ENCODE measurements around the gene SEPTIN10.
A peak's percentile ranks its signal among the peaks of the same experiment; 100 is the strongest.
"Not testable (repeated sequence)": the region's sequence is repeated elsewhere in the genome, so short reads cannot be mapped to it uniquely, and the experiment has no call there.

Gene SEPTIN10

DNA sequence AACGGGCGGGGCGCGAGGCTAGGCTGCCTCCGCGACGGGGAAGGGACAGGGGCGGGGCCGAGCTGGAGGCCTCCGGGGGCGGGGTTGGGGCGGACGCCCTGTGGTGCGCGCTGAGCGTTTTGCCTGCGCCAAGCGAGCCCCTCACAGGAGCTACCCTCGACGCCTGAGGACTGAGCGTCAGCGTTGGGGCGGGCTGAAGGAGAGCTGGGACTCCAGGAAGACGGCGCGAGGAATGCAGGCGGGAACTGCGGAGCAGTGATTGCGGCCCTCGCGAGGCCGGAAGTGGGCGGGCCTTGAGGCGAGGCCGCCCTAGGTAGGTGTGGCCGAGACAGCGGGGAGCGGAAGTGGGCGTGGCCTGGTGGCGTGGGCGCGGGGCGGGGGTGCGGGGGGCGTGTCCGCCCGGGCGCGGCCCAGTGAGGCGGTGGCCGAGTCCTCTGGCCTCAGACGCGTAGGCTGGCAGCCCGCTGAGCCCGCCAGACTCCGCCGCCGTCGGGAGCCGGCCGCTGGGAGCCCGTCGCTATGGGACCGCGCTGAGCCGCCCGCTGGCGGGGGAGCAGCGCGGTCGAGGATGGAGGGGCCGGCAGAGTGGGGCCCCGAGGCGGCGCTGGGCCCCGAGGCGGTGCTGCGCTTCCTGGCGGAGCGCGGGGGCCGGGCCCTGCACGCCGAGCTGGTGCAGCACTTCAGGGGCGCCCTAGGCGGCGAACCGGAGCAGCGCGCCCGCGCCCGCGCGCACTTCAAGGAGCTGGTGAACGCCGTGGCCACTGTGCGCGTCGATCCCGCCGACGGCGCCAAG is at the start of gene SEPTIN10, which contains the start of gene SOWAHC:
Gene SEPTIN10, minus strand, starts transcription at position 45 of the 793 bp plus-strand sequence. CDS start 139 bp downstream, outside the sequence.
Gene SOWAHC, plus strand, starts transcription at position 443 of the 793 bp plus-strand sequence. Its CDS starts 126 bp downstream, at position 569.
- peak; percentile 56 to 97 (median 89) for DNase-seq

DNA sequence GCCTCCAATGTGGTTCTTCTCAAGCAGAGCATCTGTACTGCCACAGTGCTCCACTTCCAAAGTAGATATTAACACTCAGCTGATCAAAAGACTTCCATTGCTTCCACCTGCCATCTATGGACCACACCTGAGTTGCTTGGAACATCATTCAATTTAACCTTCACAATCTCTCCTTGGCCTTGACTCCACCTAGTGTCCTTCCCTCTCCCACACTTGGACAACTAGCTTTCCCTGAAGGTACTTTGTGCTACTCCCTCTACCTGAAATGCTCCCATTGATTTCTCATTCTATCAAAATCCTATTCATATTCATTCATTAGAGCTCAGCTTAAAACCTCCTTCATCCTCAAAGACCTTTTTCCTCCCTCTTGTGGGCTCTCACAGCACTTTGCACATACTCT is 49.1 kb upstream of the SEPTIN10 start:
- no peak for DNase-seq

DNA sequence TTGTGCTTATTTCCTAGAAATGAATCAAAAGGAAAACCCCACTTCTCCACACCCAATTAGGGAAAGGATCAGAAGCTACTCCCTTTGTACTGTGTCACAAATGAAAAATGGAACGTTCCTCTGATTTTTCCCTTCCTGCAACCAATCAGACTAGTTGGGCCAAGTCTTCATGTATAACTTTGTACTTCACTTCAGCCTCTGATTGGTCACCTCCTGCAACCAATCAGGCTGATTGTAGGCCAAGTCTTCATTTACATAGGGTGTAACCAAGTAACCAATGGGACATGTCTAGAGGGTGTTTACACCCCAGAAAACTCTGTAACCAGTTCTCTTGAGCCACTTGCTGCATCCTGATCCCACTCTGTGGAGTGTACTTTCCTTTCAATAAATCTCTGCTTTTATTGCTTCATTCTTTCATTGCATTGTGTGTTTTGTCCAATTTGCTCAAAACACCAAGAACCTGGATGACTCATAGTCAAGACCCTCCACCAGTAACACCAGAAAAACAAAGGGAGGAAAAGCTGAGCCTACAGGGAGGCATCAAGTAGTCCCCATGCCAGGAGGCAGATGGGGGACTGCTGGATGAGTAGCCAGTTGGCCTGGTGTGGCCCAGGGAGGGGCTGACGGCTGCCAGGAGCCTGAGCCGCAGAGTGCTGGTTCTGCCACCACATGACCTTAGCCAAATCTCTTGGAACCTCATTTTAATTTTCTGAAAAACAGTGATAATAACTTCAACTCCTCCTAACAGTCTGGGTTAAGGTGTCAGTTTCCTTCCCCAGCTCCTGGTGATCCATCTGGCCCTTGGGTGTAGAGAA is 46.5 kb upstream of the SEPTIN10 start:
- no peak for DNase-seq

DNA sequence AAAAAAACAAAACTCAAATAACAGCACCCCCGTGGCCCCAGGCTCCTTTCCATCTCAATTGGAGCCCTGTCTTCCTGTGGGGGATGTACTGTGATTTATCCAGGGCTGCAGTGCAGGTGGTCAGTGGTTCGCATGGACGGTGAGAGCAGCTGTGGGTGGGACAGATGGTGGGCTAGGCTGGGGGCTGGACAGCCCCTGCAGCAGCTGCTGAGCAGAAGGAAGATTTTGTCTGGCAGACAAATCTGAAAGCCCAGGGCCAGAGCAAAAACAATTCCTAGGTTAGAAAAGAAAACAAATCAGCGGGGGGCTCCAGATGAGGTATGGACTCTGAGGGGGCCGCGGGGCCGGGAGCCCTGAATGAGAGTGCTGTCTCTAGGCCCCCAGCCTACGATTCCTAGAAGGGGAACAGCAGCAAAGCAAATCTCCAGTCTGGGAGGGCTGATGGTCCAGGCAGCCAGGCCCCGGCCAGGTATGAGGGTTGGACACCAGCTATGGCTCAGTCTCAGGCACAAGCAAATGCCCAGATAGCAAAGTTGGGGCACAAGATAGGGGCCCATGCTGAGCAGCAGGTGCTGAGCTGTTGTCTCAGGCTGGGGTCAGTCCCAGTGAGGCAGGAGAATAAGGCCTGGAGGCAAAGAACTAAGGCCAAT is 45.8 kb upstream of the SEPTIN10 start:
- DNase-seq = no peak

DNA sequence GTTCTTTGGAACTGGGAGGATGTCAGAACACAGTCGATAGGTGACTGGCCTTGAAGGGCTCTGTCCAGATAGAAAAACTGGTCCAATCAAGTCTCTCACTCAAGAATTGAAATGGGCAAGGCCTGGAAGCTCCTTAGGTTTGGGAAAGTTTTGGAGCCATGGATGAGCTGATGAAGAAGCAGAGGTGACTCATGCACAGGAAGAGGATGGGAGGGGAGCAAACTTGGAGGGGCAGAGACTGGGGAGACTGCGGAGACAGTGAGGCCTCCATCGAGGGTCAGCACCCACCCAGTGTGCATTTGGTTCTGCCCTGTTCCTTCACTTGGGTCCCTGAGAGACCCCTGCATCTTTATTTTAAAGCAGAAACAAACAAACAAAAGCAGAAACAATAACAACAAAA is 41.5 kb upstream of the SEPTIN10 start:
- no peak for DNase-seq

DNA sequence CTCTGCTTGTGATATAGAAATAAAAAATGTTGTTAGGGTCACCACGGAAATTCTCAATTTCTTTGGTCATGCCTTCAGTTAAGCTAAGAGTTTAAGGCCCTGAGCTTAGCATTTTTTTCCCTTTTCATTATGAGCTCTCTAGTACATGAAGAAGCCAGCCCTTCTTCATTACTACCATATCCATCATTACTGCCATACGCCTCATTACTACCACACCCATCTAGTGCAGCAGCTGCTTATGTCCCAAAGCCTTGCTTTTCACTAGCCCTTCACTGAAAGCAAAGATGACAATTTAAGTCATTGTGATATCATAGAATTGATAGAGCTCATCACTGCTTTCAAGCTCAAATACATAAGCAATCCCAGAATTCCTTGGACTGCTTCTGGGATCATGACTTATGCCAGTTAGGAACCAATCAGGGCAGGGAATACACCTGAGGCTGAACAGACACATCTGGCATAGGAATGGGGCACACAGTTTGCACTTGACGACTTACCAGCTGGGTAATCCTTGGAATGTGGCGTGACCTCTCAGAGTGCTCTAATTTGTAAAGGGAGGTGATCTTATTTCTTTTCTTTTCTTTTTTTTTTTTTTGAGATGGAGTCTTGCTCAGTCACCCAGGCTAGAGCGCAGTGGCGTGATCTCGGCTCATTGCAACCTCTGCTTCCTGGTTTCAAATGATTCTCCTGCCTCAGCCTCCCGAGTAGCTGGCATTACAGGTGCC is 40.7 kb upstream of the SEPTIN10 start:
- DNase-seq = no peak

DNA sequence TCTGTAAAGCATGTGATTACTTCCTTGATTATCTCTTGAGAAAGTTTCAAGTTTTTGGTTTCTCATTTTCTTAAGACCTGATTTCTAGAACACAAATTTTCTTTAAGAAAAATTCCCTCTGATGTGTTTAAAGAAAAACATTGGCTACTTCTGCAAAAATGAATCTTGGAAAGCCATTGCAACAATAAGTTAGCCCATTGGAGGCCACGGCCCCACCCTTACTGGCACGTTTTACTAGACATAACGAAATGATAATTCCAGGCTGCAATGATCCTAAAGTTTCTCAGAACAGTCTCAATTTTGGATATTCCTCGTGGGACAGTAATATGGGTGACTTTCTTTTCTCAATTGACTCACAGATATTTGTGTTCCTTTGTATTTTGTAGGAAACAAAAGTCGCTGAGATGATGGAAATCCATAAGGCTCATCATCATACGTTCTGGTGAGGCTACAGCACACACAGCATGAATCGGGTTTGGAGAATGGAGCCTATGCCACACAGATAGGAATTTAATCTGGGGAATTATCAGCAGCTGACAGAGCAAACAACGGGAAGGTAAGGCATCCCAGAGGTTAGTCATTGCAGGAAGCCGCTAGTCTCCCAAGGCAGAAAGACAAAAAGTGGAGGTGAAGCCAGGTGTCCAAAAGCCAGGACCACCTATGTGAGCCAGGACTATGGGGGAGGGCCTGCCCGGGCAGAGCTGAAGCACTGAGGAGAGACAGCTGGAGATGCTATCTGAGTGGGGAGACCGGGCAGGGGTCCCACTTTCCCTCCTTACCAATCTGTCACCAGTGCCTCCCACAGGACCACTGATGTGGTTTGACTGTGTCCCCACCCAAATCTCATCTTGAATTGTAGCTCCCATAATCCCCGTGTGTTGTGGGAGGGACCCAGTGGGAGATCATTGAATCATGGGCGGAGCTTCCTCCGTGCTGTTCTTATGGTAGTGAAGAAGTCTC is 36.2 kb upstream of the SEPTIN10 start:
- no peak for DNase-seq

DNA sequence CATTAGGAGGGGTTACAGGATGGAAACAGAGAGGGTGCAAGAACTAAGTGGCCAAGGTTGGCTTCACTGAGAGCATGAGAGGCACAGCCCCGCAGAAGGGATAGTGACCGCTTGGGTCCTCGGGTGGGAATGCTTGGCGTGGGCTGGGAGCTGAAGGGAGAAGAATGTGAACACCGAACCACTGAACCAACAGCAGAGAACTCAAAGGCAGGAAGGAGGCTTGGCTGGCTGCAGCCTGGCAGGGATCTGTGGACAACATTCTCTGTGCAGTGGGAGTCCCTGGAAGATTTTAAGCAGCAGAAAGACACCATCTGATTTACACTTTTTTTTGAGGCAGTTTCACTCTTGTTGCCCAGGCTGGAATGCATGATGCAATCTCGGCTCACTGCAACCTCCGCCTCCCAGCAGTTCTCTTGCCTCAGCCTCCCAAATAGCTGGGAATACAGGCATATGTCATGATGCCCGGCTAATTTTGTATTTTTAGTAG is 34.3 kb upstream of the SEPTIN10 start:
- DNase-seq = no peak

DNA sequence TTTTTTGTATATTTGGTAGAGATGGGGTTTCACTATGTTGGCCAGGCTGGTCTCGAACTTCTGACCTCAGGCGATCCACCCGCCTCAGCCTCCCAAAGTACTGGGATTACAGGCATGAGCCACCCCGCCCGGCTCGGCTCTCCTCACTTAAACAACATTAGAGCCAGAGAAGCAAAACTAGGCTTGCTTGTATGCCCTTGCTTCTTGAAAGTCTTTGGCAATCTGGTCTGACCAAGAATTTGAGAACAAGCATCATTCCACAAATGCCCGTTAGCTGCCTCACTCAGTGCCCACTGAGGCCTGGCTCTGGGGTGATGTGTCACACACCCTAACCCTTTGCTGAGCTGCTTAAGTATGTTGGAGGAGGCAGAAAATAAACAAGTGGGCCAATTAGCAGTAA is 33.9 kb upstream of the SEPTIN10 start:
- DNase-seq = no peak

DNA sequence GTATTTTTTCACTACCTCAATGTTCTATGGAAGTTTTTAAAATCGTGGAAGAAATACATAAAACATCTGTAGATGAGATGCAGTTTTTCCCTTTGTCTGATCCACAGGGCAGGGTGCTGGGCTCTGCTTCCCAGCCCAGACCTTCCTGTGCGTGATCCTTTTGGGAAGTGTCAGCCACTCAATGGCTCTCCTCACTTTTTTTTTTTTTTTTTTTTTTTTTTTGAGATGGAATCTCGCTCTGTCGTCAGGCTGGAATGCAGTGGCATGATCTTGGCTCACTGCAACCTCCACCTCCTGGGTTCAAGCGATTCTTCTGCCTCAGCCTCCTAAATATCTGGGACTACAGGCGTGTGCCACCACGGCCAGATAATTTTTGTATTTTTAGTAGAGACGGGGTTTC is 33.2 kb upstream of the SEPTIN10 start:
- no peak for DNase-seq

DNA sequence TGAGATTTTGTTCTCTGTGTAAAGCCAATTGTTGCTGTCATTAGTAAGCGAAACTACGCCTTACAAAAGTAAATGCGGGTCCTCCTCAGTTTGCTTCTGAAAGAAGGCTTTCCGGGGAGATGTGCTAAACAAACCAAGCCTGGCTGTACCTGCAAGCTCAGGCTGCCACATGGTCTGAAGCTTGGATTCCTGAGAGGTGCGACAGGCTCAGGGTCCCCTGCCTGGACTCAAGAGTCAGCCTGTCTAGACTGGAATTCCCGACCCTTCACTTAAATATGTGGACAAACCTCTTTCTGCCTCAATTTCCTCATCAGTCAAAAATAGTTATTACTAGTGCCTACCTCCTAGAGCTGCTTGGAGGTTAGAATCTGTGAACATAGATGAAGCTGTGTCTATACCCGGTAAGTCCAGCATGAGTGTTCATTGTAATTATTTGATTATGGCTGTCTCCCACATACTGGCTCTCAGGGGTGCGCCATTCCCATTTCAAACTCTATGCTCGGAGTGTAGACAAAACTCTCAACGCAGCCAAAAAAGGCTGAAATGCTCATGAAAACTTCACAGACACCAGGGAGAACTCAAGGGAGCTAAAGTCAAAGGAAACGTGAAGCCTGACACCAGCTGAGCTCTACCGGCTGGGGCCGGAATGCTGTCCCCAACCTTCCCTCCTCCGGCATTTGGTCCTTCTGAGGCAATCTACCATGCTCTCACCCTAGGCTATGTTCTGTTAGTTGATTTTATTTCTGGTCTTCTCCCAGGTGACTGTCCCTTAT is 31.8 kb upstream of the SEPTIN10 start:
- no peak for DNase-seq

DNA sequence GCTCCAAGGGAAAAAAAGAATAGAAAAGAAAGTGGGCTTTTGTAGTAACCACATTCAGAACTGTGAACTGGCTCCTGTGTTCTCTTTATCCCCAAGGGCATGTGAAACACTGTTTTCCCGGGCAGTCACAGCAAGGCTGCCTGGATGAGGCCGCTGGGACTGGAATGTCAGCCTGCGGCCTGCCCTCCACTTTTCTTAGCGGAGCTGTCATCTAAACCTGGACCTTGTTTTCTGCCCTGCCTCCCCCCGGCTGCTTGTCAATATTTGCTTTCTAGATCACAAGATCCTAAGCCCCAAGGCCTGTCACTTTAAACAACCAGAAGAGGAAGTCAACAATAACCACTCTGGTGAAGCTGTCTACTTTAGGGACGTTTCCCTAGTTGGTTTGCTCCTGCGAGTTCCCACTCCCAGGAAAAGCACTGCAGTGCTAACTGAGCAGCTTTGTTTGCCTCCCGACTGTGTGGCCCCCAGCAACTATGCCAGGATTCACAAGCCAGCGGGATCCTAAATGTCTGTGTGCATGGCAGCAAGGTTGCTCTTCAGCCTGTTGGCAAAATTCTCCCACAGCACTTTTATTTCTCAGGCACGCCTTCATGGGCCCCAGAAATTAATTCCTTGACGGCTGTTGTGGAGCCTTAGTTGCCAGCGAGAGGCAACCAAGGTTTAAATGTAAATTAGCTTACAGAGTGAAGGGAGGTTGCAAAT is 31.0 kb upstream of the SEPTIN10 start:
- peak in 6 of 56 donors; percentile 3 to 14 (median 6) for DNase-seq

DNA sequence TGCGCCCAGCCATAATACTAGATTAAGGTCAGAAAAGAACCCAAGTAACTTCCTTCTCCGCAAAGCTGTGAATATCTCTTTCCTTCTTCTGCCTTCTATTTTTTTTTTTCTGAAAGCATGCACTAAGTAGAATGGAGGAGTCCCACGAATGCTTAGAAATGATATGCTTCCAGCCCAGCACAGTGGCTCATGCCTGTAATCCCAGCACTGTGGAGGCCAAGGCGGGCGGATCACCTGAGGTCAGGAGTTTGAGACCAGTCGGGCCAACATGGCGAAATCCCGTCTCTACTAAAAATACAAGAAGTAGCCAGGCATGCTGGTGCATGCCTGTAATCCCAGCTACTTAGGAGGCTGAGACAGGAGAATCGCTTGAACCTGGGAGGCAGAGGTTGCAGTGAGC is 26.2 kb upstream of the SEPTIN10 start:
- DNase-seq = not testable (repeated sequence)

DNA sequence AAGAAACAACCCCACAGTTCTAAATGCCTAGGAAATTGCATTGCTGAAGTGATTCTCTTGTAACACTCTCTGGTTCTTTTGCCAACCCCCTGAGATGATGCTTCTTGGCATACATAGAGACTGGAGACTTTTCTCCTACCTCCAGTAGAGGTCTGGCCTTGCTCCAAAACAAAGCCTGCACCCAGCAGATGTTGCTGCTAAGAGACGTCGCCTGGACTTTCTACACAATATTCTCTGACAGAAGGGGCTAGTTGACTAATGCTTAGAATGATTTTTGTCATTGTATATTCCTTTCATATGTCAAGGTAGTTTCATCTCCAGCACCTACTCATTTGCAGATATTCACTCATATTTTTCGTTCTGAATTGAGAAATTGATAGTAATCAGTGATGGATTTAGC is 25.0 kb upstream of the SEPTIN10 start:
- no peak for DNase-seq

DNA sequence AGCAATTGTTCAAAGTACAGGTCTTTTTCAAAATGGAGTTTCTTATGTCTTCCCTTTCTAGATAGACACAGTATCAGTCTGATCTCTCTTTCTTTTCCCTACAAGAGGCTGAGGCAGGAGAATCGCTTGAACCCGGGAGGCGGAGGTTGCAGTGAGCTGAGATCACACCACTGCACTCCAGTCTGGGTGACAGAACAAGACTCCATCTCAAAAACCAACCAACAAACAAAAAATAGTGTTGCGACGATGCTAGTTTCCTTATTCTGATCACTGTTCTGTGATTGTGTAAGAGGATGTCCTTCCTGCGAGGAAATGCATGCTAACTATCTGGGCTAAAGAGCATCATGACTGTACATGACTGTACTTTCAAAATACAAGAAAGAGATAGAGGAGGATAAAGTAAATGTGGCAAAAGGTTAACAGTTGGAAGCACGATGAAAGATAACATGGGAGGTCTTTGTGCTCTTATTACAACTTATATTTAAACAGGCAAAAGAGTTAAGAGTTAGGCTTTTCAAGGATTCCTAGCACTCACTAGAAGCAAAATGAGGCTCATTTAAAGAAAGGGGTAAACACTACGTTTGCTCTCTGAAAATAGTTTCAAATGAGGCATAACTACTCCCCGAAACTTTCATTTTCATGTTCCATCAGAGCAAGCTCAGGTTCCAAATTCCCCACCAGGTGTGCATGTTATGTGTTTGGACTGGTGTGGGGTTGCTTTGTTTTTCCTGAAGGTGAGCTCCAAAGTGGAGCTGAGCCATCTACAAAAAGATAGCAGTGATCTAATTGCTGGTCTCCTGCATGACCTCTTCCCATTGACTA is 24.2 kb upstream of the SEPTIN10 start:
- DNase-seq = no peak

DNA sequence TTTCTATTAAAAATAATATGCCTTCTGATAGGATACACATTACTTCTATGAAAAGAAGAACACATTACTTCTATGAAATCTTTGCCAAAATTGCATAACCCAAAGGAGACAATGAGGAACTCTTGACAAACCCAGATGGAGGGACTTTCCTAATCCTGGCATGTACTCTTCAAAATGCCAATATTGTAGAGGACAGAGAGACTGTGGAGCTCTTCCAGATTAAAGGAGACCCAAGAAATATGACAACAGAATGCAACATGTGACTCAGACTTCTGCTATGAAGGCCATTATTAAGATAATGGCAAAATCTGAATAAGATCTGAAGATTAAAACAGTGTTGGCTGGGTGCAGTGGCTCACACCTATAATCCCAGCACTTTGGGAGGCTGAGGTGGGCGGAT is 22.6 kb upstream of the SEPTIN10 start:
- no peak for DNase-seq
